RPMI8226 (cell line): ENCODE results near the gene CECR2.
"Not testable (repeated sequence)": the region's sequence is repeated elsewhere in the genome, so short reads cannot be mapped to it uniquely, and the experiment has no call there.

Experiments
- DNase-seq: peaks from one replicate; pipeline ENCODE4 v3.0.0-alpha.2; 2015

CECR2 gene

DNA sequence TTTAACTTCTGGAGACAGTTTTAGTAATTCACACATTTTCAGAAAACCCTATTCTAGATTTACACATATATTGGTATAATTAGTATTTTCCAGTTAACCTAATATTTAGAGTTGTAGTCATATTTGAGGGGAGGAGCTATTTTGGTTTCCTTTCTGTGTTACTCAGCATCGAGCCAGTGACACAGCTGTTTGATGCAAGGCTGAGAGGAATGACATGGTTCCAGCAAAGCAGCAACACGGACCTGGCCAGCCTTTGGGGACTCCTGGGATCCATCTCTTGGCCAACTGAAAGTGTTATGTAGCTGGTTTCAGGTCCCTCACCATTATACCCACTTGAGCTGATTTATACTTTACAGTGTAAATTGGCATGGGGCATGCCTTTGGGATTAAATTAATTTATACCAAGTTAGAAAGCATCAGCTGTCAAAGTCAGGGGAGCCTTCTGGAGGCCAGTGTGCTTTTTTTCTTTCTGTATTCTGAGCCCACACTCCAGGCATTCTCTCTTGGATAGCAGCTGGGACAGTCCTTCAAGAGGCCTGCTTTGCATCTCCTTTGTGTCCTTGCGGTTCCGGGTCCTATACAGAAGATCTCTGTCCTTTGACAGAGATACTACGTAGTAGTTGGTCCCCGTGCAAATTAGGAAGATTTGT is 102.8 kb downstream of the CECR2 start:
- no peak for DNase-seq

DNA sequence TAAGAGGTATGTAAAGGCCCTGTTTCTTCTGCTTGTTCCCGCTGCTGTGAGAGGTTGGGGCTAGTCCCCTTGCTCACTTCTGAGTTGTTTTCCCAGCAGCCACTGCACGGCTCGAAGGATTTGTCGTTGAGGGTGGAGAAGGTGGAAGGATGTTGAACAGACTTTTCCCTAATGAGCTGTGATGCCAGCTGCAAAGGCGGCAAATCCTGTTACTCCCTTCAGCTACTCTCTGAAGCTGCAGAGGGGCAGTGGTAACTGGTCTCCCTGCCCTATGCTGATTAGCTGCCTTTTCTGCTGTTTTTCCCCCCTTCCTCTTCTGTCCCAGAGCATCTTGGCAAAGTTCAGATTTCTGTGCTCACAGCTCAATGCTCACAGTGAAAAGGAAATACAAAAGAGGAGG is 103.7 kb downstream of the CECR2 start:
- no peak for DNase-seq

DNA sequence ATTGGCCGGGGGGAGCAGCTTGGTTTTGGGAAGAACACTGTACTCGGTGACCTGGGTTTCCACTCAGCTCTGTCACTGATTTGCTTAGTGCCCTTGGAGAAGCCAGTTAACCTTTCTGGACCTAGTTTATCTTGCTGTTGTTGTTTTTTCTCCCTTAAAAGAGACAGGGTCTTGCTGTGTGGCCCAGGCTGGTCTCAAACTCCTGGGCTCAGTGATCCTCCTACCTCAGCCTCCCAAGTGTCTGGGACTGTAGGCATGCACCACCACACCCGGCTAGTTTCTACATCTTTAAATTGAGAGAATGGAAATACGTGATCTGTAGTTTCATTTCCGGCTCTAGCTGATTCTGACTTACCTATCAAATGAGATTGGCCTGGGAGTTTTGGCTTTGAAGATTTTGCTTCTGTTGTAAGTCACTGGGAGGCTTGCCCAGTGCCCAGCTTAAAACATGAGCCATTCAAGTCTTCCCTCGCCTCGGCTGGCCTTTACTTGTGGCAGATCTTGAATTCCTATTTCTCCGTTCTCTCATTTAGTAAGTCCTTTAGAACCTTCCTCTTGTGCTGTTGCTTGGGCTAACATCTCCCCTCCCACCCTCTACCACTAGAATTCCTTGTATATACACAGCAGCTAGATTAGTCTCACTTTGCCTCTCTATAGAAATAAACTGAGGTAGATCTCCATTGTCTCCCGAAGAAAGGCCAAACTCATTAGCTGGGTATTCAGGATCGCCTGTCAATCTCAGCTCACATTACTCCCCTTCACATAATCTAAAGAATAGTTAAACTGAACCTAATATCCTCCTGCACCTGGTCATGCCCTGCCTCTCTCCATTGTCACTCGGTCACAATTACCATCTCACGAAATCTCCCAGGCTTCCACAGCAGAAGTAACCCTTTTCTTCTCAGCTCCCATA is 106.3 kb downstream of the CECR2 start:
- no peak for DNase-seq

DNA sequence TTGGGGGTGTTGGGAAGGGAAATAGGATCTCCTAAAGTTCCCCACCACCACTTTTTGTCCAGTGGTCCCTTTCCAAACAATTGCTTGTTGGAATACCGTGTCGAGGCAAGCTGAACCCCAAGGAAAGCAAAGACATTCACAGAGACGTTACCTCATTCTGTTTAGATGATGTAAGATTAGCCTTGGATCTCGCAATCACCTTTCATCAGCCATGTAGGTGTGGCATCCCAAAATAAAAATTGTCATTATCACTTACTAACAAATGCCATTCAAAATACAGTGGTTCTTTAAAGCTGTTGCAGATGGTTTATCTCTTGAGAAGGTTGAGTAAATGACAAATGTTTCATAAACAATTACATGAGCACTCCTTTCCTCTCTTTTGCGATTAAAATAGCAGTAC is 107.6 kb downstream of the CECR2 start:
- DNase-seq, result no peak

DNA sequence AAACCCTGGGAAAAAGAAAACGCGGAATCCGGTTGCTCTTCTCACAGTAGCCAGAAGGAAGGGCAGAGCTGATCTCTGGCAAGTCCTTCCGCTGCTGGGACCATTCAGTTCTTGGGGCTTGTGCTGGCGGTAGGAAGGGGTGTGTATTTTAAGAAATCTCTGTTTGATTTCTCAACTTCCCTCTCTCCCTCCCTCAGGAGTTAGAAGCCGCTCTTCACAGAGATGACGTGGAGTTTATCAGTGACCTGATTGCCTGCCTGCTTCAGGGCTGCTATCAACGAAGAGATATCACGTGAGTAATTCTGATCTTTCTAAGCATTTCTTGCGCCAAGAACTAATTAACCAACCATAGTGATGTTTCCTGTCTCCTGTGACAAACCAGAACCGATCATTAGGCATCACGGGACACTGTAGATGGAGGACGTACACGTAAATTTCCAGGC is 108.2 kb downstream of the CECR2 start:
- DNase-seq, result no peak

DNA sequence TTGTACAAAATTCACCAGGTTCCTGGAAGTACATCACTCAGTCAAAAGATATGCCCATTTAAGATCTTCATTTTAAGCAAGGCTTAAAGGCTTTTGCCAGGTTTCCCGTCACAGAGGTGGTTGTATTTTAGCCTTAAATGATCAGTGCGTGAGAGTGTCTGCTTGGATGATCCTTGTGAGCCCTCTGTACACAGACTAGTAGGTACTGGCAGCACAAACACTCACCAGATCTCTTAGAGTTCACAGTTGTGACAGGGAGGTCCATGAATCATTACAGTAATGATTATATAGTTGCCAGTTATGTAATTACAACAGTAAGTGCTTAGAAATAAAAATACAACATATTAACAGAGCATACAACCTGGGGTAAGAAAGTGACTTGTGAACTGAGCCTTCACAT is 109.9 kb downstream of the CECR2 start:
- DNase-seq, result no peak

DNA sequence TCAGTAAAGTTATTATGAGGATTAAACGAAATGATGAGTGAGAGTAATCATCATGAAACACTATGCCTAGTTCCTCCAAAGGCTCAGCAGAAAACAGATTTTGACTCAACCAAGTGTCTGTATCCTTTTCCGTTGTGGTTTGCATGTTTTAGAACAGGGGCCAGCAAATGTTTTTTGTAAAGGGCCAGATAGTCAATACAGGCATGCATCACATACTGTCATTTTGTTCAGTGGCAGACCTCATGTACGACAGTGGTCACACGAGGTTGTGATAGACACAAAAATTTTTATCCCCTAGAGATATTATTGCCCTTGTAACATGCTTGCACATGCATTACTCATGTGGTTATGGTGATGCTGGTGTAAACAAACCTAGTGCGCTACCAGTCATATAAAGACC is 112.2 kb downstream of the CECR2 start:
- no peak for DNase-seq

DNA sequence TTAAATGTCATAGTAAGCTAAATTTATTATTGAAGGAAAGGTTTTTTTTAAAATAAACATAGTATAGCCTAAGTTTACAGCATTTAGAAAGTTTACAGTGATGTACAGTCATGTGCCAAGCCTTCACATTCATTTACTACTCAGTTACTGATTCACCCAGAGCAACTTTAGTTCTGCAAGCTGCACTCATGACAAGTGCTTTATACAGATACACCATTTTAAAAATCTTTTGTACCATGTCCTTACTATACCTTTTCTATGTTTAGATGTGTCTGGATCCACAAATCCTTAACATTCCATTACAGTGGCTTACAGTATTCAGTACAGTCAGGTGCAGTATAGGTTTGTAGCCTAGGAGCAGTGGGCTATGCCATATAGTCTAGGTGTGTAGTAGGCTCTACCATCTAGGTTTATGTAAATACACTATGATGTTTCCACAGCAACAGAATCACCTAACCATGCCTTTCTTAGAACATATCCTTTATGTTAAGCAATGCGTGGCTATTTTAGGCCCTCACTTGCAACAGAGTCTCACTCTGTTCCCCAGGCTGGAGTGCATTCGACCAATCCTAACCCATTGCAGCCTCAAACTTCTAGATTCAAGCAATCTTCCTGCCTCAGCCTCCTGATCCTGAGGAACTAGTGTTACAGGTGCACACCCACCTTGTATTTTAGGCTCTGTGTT is 114.6 kb downstream of the CECR2 start:
- DNase-seq, result no peak

DNA sequence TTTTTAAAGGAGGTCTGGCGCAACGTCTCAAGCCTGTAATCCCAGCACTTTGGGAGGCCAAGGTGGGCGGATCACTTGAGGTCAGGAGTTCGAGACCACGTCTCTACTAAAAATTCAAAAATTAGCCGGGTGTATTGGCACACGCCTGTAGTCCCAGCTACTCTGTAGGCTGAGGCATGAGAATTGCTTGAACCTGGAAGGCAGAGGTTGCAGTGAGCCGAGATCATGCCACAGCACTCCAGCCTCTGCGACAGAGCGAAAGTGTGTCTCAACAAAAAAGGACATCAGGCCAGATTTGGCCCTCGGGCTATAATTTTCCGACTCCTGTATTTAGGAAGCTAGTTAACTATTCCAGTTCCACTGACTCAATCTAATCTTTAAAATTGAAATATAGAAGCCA is 115.3 kb downstream of the CECR2 start:
- DNase-seq, result no peak

DNA sequence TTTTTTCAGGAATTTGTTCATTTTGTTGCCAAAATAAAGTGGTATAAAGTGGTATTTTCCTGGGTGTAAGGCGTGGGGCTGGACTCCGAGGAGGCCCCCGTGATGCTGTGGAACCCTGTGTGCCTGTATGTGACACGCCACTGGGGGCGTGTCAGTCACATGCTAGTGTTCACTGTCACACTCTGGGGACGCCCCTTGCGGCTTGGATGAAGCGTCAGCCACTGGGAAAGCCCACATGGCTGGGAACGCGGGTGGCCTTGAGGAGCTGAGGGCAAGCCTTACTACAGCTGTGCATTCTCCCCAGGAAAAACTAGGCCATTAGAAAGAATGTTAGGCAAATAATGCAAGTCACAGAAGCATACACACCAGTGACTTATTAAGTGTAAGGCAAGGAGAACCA is 117.1 kb downstream of the CECR2 start:
- DNase-seq, result no peak

DNA sequence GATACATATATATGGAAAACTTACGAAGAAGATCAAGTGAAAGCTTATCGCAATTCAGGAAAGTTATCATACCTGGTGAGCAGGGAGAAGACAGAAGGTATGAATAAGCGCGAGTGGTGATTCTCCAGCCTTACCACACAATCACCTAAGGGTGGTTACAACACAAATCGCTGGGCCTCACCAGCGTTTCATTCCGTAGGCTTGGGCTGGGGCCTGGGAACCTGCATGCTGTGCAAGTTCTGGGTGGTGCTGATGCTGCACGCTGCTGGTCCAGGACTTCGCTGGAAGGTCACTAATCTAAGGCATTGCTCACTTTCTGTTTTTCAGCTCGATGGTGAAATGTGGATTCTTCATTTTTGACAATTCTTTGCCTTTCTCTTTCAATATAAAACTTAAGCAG is 117.5 kb downstream of the CECR2 start:
- no peak for DNase-seq

DNA sequence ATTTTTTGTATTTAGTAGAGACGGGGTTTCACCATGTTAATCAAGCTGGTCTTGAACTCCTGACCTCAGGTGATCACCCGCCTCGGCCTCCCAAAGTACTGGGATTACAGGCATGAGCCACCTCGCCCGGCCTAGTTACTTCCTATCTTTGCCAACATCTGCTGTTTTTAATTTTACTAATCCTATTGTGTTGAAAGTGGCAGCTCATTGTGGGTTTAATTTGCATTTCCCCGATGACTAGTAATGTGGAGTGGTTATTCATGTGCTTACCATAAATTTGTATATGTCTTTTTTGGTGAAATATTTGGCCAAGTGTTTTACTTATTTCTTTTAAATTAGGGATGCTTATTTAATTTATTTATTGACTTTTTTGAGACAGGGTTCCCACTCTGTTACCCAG is 119.8 kb downstream of the CECR2 start:
- no peak for DNase-seq

DNA sequence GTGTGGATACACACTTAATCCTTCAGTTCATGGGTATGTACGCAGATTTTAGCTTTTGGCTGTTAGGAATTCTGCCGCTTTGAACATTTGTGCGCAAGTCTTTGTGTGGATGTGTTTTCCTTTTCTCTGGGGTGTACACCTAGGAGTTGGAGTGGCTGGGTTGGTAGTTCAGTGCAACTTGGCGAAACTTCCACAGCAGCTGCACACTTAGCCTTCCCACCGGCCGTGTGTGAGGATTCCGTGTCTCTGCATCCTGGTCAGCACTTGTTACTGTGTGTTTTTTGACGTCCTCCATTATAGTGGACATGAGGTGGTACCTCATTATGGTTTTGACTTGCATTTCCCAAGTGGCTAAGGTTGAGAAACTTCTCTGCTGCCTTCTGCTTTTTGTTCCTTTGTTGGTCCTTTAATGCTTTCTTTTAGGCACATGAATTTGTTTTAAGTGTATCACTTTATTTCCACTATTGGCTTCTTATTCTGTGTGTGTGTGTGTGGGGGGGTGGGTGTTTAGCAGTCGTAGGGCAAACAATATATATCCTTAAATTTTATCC is 121.9 kb downstream of the CECR2 start:
- no peak for DNase-seq

DNA sequence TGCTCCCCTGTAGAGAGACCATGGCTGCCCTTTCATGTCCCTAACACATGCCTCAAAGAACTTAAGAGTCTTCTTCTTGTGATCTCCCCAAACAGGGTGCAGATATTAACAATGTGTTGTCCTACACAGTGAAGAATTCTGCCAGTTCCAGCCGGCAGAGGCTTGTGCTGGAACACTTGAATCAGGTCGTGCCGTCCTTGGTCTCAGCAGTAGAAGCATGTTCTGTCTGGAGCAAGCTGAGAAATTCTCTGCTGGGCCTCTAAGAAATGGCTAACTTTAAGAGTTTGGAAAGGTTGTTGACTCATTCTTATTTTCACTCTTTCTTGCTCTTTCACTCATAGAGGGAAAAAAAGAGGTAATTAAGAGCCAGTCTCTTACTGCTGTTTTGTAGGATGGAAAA is 123.0 kb downstream of the CECR2 start:
- no peak for DNase-seq

DNA sequence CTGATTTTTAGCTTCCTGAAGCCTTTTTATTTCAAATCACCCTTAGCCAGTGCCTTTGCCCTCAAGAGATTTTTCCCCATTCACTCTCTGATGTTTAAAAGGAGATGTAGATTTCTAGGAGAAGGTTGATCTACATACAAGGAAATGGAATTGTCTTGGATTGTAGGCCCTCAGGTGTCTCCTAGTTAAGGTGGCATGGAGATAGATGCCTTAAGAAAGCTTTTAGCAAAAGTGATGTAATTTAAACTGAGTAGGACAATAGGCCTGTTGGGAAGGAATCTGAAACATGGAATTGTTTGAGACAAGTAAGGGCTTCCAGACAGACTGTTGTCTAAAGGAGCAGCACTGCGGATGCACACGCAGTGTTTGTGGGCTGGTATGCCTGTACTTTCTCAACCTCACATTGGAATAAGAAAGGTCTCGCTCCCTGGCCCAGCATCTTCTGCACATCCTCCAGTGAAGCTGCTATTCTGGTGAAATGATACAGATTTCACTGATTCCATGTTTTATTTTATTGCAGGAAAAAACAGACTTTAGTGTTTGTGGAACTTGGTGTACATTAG is 124.2 kb downstream of the CECR2 start:
- DNase-seq, result no peak

DNA sequence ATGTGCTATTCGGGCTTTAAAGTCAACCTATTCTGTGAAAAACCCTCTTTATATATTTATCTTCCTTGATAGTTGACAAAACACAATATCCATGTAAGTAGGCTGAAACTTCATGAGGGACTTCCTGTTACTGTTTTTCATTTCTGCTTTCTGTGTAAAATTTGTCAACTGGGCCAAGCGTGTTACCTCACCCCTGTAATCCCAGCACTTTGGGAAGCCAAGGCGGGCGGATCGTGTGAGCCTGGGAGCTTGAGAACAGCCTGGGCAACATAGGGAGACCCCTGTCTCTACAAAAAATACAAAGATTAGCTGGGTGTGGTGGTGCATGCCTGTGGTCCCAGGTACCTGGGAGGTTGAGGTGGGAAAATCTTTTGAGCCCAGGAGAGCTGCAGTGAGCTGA is 127.6 kb downstream of the CECR2 start:
- DNase-seq, result no peak

DNA sequence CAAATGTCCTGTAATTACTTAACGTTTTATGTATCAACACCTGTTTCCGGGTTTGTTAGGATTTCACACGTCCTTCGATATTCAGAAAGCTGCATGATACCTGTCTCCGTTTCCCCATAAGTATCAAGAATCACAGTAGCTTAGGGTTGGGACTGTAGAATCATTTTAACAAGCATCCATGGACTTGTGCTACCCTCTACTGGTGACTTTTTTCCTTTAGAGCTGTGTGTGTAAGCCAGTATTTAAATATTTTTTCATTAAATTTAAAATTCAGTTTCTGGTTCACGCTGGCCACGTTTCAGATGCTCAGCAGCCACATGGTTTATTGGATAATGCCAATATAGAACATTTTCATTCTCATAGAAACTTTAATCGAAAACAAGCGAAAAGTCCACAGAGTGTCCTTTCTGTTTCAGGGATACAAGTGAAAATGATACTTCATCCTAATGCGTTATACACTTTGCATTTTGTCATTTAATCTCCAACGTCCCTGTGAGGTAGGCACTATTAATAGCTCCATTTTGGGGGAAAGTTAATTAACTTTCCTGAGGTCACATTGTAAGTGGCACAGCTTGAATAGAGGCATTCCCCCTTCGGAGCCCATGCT is 132.5 kb downstream of the CECR2 start:
- peak; percentile 30 for DNase-seq

DNA sequence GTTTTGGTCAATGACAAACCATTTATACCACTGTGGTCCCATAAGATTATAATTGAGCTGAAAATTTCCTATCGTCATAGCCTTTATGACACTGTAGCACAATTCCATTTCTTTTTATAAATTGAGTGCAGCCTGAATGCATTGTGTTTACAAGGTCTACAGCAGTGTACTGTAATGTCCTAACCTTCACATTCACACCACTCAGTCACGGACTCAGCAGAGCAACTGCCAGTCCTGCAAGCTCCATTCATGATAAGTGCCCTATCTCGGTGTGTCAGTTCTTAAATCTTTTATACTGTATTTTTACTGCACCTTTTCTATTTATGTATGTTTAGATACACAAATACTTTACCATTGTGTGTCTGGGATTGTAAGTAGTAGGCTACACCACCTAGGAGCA is 138.8 kb downstream of the CECR2 start:
- DNase-seq, result no peak

DNA sequence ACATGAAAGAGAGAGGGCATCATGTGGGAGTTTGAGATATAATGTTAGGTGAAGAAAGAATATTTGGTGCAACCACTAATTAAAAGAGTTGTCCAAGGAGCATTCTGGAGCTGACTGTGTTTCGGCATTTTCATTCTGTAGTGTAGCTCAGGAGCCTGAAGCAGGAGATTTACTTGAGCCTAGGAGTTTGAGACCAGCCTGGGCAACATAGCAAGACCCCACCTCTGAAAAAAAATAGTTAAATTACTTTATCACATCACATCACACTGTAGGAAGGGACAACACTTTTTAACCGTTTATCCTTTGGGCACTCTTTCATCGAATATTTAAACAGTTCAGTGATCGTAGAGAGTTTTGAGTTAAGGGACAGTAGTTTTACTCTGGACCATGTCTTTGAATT is 143.7 kb downstream of the CECR2 start:
- DNase-seq, result no peak

DNA sequence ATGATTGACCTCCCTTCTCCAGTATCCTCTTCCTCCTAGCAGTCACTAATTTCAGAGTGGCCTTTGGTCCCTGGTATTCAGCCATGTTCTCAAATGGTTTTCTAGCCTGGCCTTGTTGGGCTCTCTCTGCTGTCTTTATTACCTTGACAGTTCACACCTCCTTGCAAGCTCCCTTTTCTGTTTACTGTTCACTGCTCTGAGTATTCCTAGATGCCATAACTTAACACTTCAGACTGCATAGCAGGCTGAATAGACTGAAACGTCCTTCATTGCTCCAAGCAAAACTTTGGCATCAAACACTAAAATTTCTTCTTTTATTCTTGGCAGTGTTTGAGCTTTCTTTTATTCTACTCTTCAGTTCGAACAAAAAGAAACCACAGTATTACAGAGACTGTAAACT is 144.4 kb downstream of the CECR2 start:
- no peak for DNase-seq

DNA sequence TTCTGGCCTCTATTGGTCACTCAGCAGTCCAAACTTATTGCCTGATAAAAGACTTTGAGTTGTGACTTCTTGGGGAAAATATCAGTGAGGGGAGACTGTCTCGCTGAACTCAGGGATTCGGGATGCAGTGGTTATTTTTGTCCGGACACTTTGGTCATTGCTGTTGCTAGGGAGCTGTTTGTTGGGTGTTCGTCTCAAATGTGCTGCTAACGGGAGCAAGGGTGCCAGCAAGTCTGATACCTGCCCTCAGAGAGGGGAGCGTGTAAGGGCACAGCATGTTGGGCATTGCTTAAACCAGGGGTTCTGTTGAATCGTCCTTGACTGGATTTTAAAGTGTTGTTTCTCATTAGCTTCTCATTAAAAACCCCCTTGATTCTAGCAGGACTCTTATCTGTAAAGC is 144.8 kb downstream of the CECR2 start:
- DNase-seq, result no peak

DNA sequence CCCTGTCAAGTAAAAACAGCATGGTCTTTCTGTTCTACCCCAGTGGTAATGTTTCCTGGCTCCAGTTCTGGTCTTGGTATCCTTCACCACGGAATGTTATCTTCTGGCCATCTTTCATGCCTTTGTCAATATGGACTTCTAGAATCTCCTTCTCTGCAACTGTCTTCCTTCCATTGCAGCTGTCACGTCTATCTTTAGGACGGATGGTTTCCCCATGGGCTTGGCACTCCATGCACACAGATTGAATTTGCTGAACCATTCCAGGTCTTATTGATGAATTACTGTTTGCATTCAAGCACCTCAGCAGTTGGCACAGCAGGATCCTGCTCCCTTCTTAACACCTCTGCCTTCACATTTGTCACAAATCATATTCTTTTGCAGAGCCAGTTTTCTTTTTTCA is 149.1 kb downstream of the CECR2 start:
- no peak for DNase-seq

DNA sequence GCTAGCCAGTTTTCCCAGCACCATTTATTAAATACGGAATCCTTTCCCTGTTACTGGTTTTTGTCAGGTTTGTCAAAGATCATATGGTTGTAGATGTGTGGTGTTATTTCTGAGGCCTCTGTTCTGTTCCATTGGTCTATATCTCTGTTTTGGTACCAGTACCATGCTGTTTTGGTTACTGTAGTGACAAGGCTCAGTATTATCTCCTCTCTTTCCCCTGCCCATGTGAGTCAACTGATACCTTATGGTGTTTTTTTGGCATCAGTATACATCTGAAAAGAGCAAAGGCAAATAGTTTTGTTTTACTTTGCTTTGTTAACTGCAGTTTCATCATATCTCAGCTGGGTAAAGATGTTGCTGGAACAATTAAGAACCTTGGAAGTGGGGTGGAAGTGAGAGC is 152.7 kb downstream of the CECR2 start:
- DNase-seq, result not testable (repeated sequence)
